GM10248 (cell line): ENCODE data around the gene SCN4B.

Experiments used
- CTCF ChIA-PET: fragments of 300-600 bp; sonication (Branson Sonifier 250); formaldehyde crosslinking; extraction: SDS; loops from one replicate; lab custom pipeline; 2021; ENCODE audit warnings: antibody characterized with exemption; lab: Yijun Ruan, JAX
- POLR2A ChIA-PET: fragments of 350-650 bp; sonication (Branson Sonifier 250); formaldehyde crosslinking; extraction: SDS; loops from one replicate; lab custom pipeline; 2020; ENCODE audit warnings: antibody characterized with exemption; lab: Yijun Ruan, JAX
- DNase-seq: peaks from one replicate; pipeline ENCODE4 v3.0.0; 2012; ENCODE audit errors: extremely low spot score
- CTCF ChIP-seq: IDR thresholded peaks from 2 replicates; pipeline ENCODE4 v1.5.1; 2012; ENCODE audit warnings: mild to moderate bottlenecking, low read depth; ENCODE audit errors: extremely low read depth, missing control alignments, control extremely low read depth

The SCN4B gene

GRCh38 chr11:118098996-118099837, 53.4 kb downstream of the SCN4B start:
- DNase-seq, result no peak
- CTCF ChIA-PET, result interaction anchor here (1.5 kb wide), 1 partner anchor 256 kb away, joined by 3 read pairs; no protein-coding TSS in a partner anchor
- TF ChIP-seq CTCF, result no peak
- POLR2A ChIA-PET, result no interaction called here

GRCh38 chr11:118095967-118096367, 56.7 kb downstream of the SCN4B start:
- ChIA-PET POLR2A (no interaction called here), CTCF (no interaction called here)
- DNase-seq, result no peak
- TF ChIP-seq CTCF, result no peak

- no peak for DNase-seq
- ChIA-PET POLR2A (no interaction called here), CTCF (no interaction called here)
- TF ChIP-seq CTCF, result no peak
Measured at GRCh38 chr11:118095493-118095892, 57.1 kb downstream of the SCN4B start.

GRCh38 chr11:118092907-118093571, 59.6 kb downstream of the SCN4B start:
- CTCF ChIA-PET, result interaction anchor here (0.8 to 1.0 kb wide), 3 partner anchors 10 to 146 kb away, joined by 3 to 4 read pairs (median 3); no protein-coding TSS in a partner anchor
- DNase-seq, result no peak
- POLR2A ChIA-PET, result no interaction called here
- no peak for TF ChIP-seq CTCF

- DNase-seq, result no peak
- ChIA-PET POLR2A (no interaction called here), CTCF (no interaction called here)
- no peak for TF ChIP-seq CTCF
Measured at GRCh38 chr11:118091690-118092089, 60.9 kb downstream of the SCN4B start.

- POLR2A ChIA-PET, result no interaction called here
- CTCF ChIA-PET, result no interaction called here
- no peak for TF ChIP-seq CTCF
- DNase-seq, result no peak
Measured at GRCh38 chr11:118090545-118091162, 62.0 kb downstream of the SCN4B start.
